Measurements from ENCODE around the gene POU2AF1. TPM values are rescaled to one million over a fixed set of nuclear protein-coding genes. Genes with fewer than 3 reads are reported as not detected.

POU2AF1 gene
- total and polyA plus RNA-seq, 2 of the 13 experiments (the other 11 are each of a cell fraction or from before 2014, with no cell fraction given) = 1.9 to 3.6 TPM

GRCh38 chr11:111359223-111360149, 19.6 kb downstream of the POU2AF1 start (continued):
- TF ChIP-seq ARID3A (IDR thresholded peaks at IDR 0.05; ENCODE audit: low read depth, low read length) (peak; percentile 49; the same call in 1 of the 2 replicates), RBFOX2 (IDR thresholded peaks at IDR 0.05; ENCODE audit: low read depth, low read length) (peak; percentile 66; the same call in 1 of the 2 replicates), THAP11 (CRISPR knock-in tag; IDR thresholded peaks at IDR 0.05) (no peak), ZHX2 (IDR thresholded peaks at IDR 0.05; ENCODE audit: low read depth) (no peak; the same call in 1 of the 2 replicates), ZHX2 (CRISPR knock-in tag; IDR thresholded peaks at IDR 0.05; ENCODE audit: borderline replicate concordance) (no peak), REXO4 (CRISPR knock-in tag; IDR thresholded peaks at IDR 0.05; ENCODE audit: borderline replicate concordance) (no peak), ZBTB38 (CRISPR knock-in tag; IDR thresholded peaks at IDR 0.05) (no peak), HDAC1 (CRISPR knock-in tag; IDR thresholded peaks at IDR 0.05) (no peak), PATZ1 (CRISPR knock-in tag; IDR thresholded peaks at IDR 0.05) (no peak), ADNP (CRISPR knock-in tag; IDR thresholded peaks at IDR 0.05) (peak; percentile 86), HNRNPL (IDR thresholded peaks at IDR 0.05; ENCODE audit: low read depth, low read length) (0 out of 2 replicates have a peak, but pooled peaks have one; percentile 20), E2F2 (CRISPR knock-in tag; IDR thresholded peaks at IDR 0.05; ENCODE audit: borderline replicate concordance) (no peak), KAT2B (IDR thresholded peaks at IDR 0.05; ENCODE audit: borderline replicate concordance, low read depth, low read length) (peak; percentile 88), NCOA5 (CRISPR knock-in tag; IDR thresholded peaks at IDR 0.05) (no peak), ZNF143 (CRISPR knock-in tag; IDR thresholded peaks at IDR 0.05) (no peak), DBP (CRISPR knock-in tag; IDR thresholded peaks at IDR 0.05; ENCODE audit: not compliant biosample characterization) (no peak), HOXA7 (CRISPR knock-in tag; IDR thresholded peaks at IDR 0.05) (no peak)
